ENCODE measurements around the gene USH1C. TPM values are rescaled to one million over a fixed set of nuclear protein-coding genes. Genes with fewer than 3 reads are reported as not detected.
A peak's percentile ranks its signal among the peaks of the same experiment; 100 is the strongest.

The USH1C gene
- total RNA-seq, 2 donors from 2014 or later, result not detected

- DNase-seq (no peak), ATAC-seq (no peak)
- Mint-ChIP-seq H3K27me3 (peaks cover 46% of the 10 kb centered on the region), H3K27ac (no peak overlapping the region), H3K4me1 (peaks cover 1% of the 10 kb centered on the region), H3K4me3 (no peak overlapping the region), H3K36me3 (ENCODE audit: low read depth) (peaks cover 2% of the 10 kb centered on the region)
- H3K9me3 ChIP-seq (ENCODE audit: control insufficient read depth, low read length, poor library complexity, severe bottlenecking), result no peaks in the 10 kb centered on the region
These were observed 53.3 kb downstream of the USH1C start for GRCh38 chr11:17490938-17491337.

DNA sequence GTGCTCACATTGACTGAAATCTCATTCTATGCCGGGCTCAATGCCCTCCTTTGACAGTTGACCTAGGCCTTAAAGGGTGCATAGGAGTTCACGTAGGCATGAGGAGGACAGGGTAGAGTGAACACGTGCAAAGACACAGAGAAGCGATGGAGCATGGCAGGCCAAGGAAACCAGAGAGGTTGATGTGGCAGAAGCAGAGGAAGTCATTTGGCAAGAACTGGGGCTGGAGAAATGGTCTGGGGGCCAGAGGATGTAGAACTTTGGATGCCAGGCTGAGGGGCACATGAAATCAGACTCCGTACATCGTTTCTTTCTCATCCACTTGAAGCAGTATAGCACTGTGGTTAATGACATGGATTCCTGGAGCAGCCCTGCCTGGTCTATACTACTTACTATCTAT lies 54.0 kb downstream of the USH1C start:
- no peak for ATAC-seq
- H3K27me3 Mint-ChIP-seq, result peaks cover 45% of the 10 kb centered on the region
- no peak for DNase-seq
- H3K4me3 Mint-ChIP-seq, result no peak overlapping the region
- no peaks in the 10 kb centered on the region for H3K9me3 ChIP-seq (ENCODE audit: control insufficient read depth, low read length, poor library complexity, severe bottlenecking)
- no peak overlapping the region for H3K27ac Mint-ChIP-seq
- H3K4me1 Mint-ChIP-seq, result no peaks in the 10 kb centered on the region
- no peaks in the 10 kb centered on the region for H3K36me3 Mint-ChIP-seq (ENCODE audit: low read depth)

- no peak overlapping the region for H3K4me3 Mint-ChIP-seq
- no peaks in the 10 kb centered on the region for H3K36me3 Mint-ChIP-seq (ENCODE audit: low read depth)
- H3K27ac Mint-ChIP-seq, result no peak overlapping the region
- DNase-seq (no peak), ATAC-seq (no peak)
- H3K4me1 Mint-ChIP-seq, result no peaks in the 10 kb centered on the region
- peaks cover 45% of the 10 kb centered on the region for H3K27me3 Mint-ChIP-seq
- H3K9me3 ChIP-seq (ENCODE audit: control insufficient read depth, low read length, poor library complexity, severe bottlenecking), result no peaks in the 10 kb centered on the region
These were observed 54.5 kb downstream of the USH1C start for GRCh38 chr11:17489751-17490150.

- H3K27me3 Mint-ChIP-seq, result peaks cover 45% of the 10 kb centered on the region
- DNase-seq (no peak), ATAC-seq (no peak)
- no peak overlapping the region for H3K4me3 Mint-ChIP-seq
- H3K4me1 Mint-ChIP-seq, result no peaks in the 10 kb centered on the region
- H3K9me3 ChIP-seq (ENCODE audit: control insufficient read depth, low read length, poor library complexity, severe bottlenecking), result no peaks in the 10 kb centered on the region
- H3K36me3 Mint-ChIP-seq (ENCODE audit: low read depth), result no peaks in the 10 kb centered on the region
- H3K27ac Mint-ChIP-seq, result no peak overlapping the region
These were observed 55.7 kb downstream of the USH1C start for GRCh38 chr11:17488563-17488962.

DNA sequence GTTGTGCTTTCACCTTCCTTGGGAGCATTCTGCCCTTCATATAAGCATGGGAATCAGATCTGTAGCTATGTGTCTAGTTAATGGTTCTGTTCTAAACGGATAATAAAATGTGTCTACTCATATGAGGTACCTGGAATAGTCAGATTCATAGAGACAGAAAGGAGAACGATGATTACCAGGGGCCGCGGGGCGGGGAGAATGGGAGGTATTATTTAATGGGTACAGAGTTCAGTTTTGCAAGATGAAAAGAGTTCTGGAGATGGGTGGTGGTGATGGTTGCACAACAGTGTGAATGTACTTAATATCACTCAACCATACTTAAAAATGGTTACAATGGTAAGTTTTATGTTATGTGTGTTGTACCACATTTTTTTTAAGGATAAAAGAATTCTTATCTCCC lies 57.6 kb downstream of the USH1C start:
- H3K4me1 Mint-ChIP-seq, result peaks cover 2% of the 10 kb centered on the region
- no peaks in the 10 kb centered on the region for H3K36me3 Mint-ChIP-seq (ENCODE audit: low read depth)
- H3K27ac Mint-ChIP-seq, result no peak overlapping the region
- DNase-seq (no peak), ATAC-seq (no peak)
- peaks cover 45% of the 10 kb centered on the region for H3K27me3 Mint-ChIP-seq
- no peak overlapping the region for H3K4me3 Mint-ChIP-seq
- no peaks in the 10 kb centered on the region for H3K9me3 ChIP-seq (ENCODE audit: control insufficient read depth, low read length, poor library complexity, severe bottlenecking)

DNA sequence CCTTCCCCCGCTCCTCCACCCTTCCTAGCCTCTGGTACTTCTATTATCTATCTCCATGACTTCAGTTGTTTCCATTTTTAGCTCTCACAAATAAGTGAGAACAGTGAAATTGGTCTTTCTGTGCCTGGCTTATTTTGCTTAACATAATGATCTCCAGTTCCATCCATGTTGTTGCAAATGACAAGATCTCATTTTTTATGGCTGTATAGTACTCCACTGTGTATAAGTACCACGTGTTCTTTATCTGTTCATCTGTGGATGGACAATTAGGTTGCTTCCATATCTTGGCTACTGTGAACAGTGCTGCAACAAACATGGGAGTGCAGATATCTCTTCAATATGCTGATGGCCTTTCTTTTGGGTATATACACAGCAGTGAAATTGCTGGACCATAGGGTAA lies 60.7 kb downstream of the USH1C start:
- Mint-ChIP-seq H3K27ac (no peak overlapping the region), H3K4me3 (no peak overlapping the region)
- no peak for ATAC-seq

GRCh38 chr11:17481905-17482304 lies 62.3 kb downstream of the USH1C start:
- Mint-ChIP-seq H3K4me3 (no peak overlapping the region), H3K27me3 (peaks cover 41% of the 10 kb centered on the region)
- no peak for DNase-seq

More for the DNA sequence above, 60.7 kb downstream of the USH1C start:
- no peak for DNase-seq
- Mint-ChIP-seq H3K27me3 (peaks cover 41% of the 10 kb centered on the region), H3K4me1 (peaks cover 2% of the 10 kb centered on the region), H3K36me3 (ENCODE audit: low read depth) (no peaks in the 10 kb centered on the region)
- H3K9me3 ChIP-seq (ENCODE audit: control insufficient read depth, low read length, poor library complexity, severe bottlenecking), result no peaks in the 10 kb centered on the region

GRCh38 chr11:17479284-17480214 lies 64.7 kb downstream of the USH1C start:
- ATAC-seq, result no peak
- peaks cover 52% of the 10 kb centered on the region for H3K27me3 Mint-ChIP-seq
- no peak overlapping the region for H3K27ac Mint-ChIP-seq
- H3K36me3 Mint-ChIP-seq (ENCODE audit: low read depth), result peaks cover 3% of the 10 kb centered on the region
- no peaks in the 10 kb centered on the region for H3K9me3 ChIP-seq (ENCODE audit: control insufficient read depth, low read length, poor library complexity, severe bottlenecking)
- H3K4me1 Mint-ChIP-seq, result peaks cover 4% of the 10 kb centered on the region
- no peak for DNase-seq
- no peak overlapping the region for H3K4me3 Mint-ChIP-seq

More at GRCh38 chr11:17481905-17482304, 62.3 kb downstream of the USH1C start:
- no peaks in the 10 kb centered on the region for H3K36me3 Mint-ChIP-seq (ENCODE audit: low read depth)
- H3K4me1 Mint-ChIP-seq, result peaks cover 2% of the 10 kb centered on the region
- H3K27ac Mint-ChIP-seq, result no peak overlapping the region
- no peak for ATAC-seq
- H3K9me3 ChIP-seq (ENCODE audit: control insufficient read depth, low read length, poor library complexity, severe bottlenecking), result no peaks in the 10 kb centered on the region

DNA sequence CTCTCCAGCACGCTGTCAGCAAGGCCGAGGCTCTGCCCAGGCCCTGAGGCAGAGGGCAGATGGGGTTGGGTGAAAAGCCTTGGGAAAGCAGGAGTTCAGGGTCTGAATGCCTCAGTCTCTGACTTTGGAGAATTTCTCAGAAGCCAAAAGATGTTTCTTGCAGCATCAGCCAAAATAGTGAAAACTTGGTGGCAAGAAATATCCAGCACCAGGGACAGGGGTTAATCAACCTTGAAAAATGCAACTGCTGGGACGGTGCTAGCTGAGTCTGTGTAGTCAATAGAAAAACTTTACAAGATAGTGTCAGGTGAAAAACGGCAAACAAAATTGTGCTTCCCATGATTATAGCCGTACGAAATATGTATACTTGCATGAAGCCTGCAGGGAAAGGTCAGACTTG lies 66.1 kb downstream of the USH1C start:
- Mint-ChIP-seq H3K27me3 (peaks cover 65% of the 10 kb centered on the region), H3K4me1 (peaks cover 8% of the 10 kb centered on the region), H3K36me3 (ENCODE audit: low read depth) (peaks cover 8% of the 10 kb centered on the region), H3K27ac (no peak overlapping the region), H3K4me3 (no peak overlapping the region)
- H3K9me3 ChIP-seq (ENCODE audit: control insufficient read depth, low read length, poor library complexity, severe bottlenecking), result no peaks in the 10 kb centered on the region
- DNase-seq (no peak), ATAC-seq (no peak)

- no peaks in the 10 kb centered on the region for H3K9me3 ChIP-seq (ENCODE audit: control insufficient read depth, low read length, poor library complexity, severe bottlenecking)
- Mint-ChIP-seq H3K27me3 (peaks cover 73% of the 10 kb centered on the region), H3K4me3 (no peak overlapping the region), H3K36me3 (ENCODE audit: low read depth) (peaks cover 8% of the 10 kb centered on the region), H3K4me1 (peaks cover 8% of the 10 kb centered on the region), H3K27ac (no peak overlapping the region)
- DNase-seq, result no peak
- no peak for ATAC-seq
These were observed 66.9 kb downstream of the USH1C start for GRCh38 chr11:17477361-17477760.

- H3K9me3 ChIP-seq (ENCODE audit: control insufficient read depth, low read length, poor library complexity, severe bottlenecking), result no peaks in the 10 kb centered on the region
- ATAC-seq (no peak), DNase-seq (no peak)
- Mint-ChIP-seq H3K4me3 (no peak overlapping the region), H3K36me3 (ENCODE audit: low read depth) (peaks cover 8% of the 10 kb centered on the region), H3K4me1 (peaks cover 8% of the 10 kb centered on the region), H3K27me3 (peaks cover 73% of the 10 kb centered on the region), H3K27ac (no peak overlapping the region)
These were observed 67.2 kb downstream of the USH1C start for GRCh38 chr11:17477084-17477333.

GRCh38 chr11:17476317-17477083 lies 67.7 kb downstream of the USH1C start, which contains the start of gene ABCC8:
TSS of gene ABCC8 (minus strand) at chr11:17476845. CDS start at chr11:17476776, 69 bp downstream.
- Mint-ChIP-seq H3K4me1 (peaks cover 6% of the 10 kb centered on the region), H3K27me3 (peaks cover 76% of the 10 kb centered on the region), H3K36me3 (ENCODE audit: low read depth) (peaks cover 8% of the 10 kb centered on the region), H3K4me3 (peak within 1 kb of the TSS; percentile 39), H3K27ac (no peak within 1 kb of the TSS)
- H3K9me3 ChIP-seq (ENCODE audit: control insufficient read depth, low read length, poor library complexity, severe bottlenecking), result no peaks in the 10 kb centered on the region
- no peak for DNase-seq
- ATAC-seq, result no peak

DNA sequence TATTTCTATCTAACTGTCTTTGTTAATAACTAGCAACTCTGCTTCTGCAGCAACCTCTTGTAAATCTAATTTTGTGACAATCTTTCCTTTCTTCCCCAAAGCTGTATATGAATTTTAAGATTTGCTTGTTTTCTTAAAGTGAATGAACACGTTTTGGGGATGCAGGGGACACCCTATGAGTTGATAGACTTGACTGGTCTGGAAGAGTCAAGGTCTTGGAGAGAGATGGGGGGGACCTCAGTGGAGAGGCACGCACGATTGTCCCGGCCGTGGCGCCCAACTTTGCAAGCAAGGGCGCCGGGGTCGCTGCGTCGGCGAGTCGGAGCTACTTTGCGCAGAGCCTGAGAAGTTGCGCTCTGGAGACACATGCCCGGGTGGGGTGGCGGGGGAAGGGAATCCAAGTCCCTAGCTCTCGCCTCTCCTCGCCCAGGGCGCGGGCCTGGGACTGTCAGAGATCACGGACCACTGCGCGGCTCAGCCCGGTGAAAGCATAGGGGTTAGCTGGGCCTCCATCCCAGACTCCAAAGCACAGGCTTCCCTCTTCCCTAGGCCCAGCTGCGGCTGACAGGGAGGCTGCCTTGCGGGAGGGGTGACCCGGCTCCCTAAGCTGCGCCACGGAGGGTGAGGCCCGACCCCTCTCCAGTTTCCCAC lies 68.4 kb downstream of the USH1C start:
- H3K9me3 ChIP-seq (ENCODE audit: control insufficient read depth, low read length, poor library complexity, severe bottlenecking), result no peaks in the 10 kb centered on the region
- Mint-ChIP-seq H3K27me3 (peaks cover 76% of the 10 kb centered on the region), H3K4me1 (peaks cover 6% of the 10 kb centered on the region), H3K27ac (no peak overlapping the region), H3K4me3 (peak overlapping the region; percentile 39), H3K36me3 (ENCODE audit: low read depth) (peaks cover 8% of the 10 kb centered on the region)
- ATAC-seq (no peak), DNase-seq (no peak)

Data from T-helper 17 cell (primary cell).